Measurements from ENCODE around the gene CIDEC.
A peak's percentile ranks its signal among the peaks of the same experiment; 100 is the strongest.

Gene CIDEC

DNA sequence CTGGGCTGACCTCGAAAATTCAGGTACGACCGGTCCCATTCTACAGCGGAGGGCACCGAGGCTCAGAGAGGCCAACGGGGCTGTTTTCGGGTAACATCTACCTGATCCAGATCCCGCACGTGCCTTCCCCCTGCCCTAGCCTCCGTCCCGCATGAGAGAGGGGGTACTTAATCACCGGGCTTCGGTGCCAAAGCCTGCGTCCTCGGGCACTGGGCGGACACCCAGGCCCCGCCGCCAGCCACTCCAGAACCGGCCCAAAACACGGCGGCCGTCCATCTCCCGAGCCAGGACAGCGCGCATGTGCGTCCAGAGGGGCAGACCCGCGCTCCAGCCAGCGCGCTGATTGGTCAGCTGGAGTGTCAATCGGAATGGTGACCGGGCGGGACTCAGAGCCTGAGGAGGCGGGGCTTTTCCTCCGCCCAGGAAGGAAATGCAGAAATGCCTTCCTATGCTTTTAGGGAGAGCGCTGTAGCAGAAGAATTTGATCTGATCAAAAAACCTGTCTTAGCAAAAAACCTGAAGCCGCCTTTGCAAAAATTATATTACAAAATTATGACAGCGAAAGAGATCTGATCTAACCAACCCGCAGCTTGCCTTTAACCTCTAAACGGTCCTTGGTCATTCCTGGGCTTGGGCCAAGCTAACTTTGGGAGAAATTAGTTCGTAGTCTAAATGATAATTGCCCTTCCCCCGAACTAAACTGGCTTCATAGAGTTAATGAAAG, 36.2 kb downstream of the CIDEC start, which contains the start of gene RPUSD3:
Gene RPUSD3 (minus strand): TSS at position 294 of the 724 bp plus-strand sequence. CDS start 18 bp downstream, at position 276.
- peak; percentile 85 for DNase-seq

DNA sequence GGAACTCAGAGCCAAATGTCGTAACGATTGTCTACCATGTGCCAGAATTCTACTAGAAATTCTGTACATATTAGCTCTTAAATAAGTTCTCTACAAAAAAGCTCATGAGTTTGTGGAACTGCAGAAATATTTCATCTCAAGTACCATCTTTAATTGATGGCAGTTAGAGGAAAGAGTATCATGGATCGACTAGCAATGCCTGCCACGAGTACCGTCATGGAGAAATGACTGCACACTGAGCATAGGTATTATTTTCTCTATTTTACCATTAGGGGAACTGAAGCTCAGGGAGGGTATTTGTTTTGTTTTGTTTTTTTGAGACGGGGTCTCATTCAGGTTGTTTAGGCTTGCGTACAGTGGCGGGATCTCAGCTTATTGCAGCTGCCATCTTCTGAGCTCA, 39.0 kb downstream of the CIDEC start:
- DNase-seq, result no peak

DNA sequence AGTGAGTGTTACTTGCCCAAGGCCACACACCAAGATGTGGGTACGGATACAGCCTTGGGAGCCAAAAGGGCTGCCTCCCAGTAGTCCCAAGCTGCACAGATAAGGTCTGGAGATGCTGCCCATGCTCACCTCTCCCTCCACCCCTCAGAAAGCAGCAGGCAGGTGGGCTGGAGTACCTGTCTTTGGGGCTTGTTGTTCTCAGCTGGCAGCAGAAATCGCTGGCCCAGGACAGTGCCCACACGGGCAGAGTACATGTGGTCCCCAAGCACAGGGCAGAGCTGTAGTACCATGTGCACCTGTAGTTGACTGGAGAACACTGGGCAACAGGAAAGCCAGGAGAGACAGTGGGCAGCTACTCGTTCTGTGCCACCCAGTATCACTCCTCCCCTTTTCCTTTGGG, 41.2 kb downstream of the CIDEC start:
- no peak for DNase-seq

DNA sequence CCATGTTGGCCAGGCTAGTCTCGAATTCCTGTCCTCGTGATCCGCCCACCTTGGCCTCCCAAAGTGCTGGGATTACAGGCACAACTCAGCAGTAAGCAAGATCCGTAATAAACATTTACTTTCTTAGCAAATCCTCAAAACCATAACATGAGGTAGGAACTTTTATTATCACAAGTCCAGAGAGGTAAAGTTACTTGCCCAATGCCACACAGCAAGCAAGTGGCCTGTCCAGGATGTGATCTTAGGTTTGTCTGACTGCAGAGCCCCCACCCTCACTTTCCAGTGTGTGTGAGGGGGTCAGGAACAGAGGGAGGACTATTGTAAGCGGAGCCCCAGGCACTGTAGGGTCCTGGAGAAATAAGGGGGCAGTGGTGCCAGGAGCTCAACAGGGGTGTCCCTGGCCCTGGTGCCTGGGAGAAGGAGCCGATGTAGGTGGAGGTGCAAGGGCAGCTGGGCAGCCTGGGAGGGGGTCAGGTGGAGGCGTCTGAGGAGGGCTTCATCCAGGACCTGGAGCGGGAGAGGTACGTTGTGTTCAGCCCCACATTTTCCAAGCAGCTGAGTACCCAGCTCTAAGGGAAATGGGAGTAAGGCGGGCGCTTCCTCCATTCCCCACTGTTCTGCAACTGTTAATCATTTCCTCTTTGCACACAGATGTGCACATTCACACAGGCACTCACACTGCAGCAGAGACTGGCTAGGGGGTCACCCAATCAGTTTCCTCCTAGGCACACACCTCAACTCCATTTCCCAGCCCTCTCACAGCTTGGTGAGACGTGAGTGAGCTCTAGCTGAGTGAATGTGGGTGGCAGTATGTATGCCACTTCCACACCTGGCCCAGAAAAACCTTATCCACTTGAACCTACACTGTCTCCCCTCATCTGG, 42.1 kb downstream of the CIDEC start:
- no peak for DNase-seq

- no peak for DNase-seq
Observed at GRCh38 chr3:9834520-9835380, 45.3 kb downstream of the CIDEC start.

- DNase-seq, result no peak
Observed at GRCh38 chr3:9833078-9833477, 47.0 kb downstream of the CIDEC start.

DNA sequence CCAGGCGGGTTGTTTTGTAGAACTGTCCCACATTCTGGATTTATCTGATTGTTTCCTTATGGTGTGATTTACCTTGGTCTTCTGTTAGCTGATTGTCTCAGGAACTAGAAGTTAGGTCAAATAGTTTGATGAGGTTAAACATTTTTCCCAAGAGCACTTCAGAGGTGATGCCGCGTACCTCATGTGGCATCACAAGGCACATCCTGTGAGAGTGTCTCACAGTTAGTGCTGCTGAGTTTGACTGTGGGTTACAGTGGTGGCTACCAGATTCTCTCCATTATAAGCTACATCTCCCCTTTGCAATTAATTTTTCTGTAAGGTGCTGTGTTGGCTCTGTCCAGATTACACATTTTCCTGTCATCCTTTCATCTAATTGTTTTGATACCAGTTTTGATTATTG, 48.8 kb downstream of the CIDEC start:
- no peak for DNase-seq

DNA sequence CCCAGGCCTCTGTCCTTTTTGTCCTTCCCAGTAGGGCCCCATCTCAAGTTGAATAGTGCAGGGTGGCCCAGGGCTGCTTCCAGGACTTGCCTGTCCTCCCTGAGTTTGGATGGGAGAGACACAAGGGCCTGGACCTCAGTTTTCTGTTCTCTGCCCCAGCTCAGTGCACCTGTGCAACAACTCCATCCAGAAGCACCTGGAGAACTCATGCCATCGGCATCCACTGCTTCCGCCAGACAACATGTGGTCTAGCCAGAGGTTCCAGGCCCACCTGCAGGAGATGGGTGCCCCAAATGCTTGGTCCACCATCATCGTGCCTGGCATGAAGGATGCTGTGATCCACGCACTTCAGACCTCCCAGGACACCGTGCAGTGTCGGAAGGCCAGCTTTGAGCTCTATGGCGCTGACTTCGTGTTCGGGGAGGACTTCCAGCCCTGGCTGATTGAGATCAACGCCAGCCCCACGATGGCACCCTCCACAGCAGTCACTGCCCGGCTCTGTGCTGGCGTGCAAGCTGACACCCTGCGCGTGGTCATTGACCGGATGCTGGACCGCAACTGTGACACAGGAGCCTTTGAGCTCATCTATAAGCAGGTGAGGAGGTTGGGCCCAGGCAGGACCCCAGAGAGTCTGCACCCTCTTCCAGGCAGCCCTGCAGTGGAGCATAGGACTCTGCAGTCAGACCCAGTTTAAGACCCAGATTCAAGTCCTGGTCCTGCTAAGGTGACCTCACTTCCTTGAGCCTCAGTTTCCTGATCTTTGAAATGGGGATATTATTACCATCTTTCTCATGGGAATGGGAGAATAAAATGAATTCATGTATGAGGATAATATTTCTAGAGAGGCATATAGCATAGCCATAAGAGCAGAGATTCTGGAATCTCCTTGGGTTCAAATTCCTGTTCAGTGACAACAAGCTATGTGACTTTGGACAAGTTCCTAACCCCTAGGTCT, 51.0 kb downstream of the CIDEC start:
- no peak for DNase-seq

GRCh38 chr3:9826815-9827573, 53.1 kb downstream of the CIDEC start:
- DNase-seq, result no peak

GRCh38 chr3:9825451-9826040, 54.5 kb downstream of the CIDEC start:
- no peak for DNase-seq

GRCh38 chr3:9820946-9821345, 59.1 kb downstream of the CIDEC start:
- DNase-seq, result no peak

DNA sequence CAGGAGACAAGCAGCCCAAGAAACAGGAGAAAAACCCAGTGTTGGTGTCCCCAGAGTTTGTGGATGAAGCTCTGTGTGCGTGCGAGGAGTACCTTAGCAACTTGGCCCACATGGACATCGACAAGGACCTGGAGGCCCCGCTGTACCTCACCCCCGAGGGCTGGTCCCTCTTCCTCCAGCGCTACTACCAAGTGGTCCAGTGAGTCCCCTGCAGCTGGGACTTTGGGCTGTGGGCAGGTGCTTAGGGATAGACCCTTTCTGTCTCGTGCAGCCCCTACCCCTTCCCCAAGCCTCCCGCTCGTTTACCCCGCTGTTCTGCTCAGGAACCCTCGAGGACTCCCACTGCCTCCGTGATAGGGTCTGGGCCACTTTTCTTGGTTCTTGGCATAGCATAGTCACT, 59.5 kb downstream of the CIDEC start:
- no peak for DNase-seq

- DNase-seq, result no peak
Observed at GRCh38 chr3:9818666-9819335, 61.3 kb downstream of the CIDEC start.

- no peak for DNase-seq
Observed at GRCh38 chr3:9817436-9817835, 62.6 kb downstream of the CIDEC start.

Data from NCI-H774 (cell line).